Measurements from ENCODE around the gene WNT7B.

The WNT7B gene

DNA sequence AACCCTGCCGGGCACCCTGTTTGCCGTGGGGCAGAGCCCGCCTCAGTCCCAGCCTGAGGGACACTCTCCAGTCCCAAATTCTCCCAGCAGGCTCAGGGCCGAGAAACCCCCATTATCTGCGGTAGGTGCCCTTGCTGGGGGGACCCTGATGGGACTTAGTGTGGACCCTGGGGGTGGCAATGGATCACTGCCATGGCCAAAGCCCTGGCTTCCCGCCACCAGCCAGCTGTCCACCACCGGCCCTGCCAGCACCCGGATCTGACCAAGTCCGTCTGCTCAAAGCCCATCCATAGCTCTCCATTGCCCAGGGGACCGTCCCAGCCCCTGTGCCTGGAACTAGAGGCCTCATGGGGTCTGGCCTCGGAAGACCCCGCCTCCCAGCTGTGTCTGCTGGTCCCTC is 24.4 kb downstream of the WNT7B start:
- Histone ChIP-seq H3K36me3 (ENCODE audit: control insufficient read depth, insufficient read depth, low read length) (no peaks in the 10 kb centered on the region), H3K27ac (ENCODE audit: low read length) (no peak overlapping the region), H3K9me3 (ENCODE audit: control insufficient read depth, insufficient read depth, low read length) (no peaks in the 10 kb centered on the region), H3K4me1 (ENCODE audit: control insufficient read depth, insufficient read depth, low read length) (peaks cover 3% of the 10 kb centered on the region), H3K4me3 (ENCODE audit: low read length) (no peak overlapping the region), H3K27me3 (ENCODE audit: control insufficient read depth, insufficient read depth, low read length) (no peaks in the 10 kb centered on the region)
- no CpG with 5 or more reads among the region's 12 CpGs for WGBS (ENCODE audit: insufficient coverage, insufficient read length)
- no peak for DNase-seq (ENCODE audit: low read depth, low spot score)

DNA sequence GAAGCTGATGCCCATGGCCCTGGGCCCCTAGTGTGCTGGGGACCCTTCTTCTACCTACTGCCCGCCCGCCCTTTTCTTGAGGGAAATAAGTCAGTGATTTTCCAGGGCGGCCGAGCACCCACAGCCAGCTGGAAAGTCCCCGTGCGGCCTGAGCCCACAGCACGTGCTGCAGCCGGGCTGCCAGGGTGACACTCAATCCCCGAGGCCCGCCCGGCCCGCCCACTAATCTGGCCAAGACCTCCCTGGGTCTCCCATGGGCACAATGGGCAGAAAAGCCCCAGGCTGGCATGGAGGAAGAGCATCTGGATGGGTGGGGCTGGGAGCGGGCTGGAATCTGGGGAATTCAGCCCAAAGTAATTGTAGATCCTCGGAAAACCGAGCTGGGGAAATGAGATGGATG is 24.8 kb downstream of the WNT7B start:
- no peaks in the 10 kb centered on the region for H3K36me3 ChIP-seq (ENCODE audit: control insufficient read depth, insufficient read depth, low read length)
- no peak overlapping the region for H3K4me3 ChIP-seq (ENCODE audit: low read length)
- peaks cover 3% of the 10 kb centered on the region for H3K4me1 ChIP-seq (ENCODE audit: control insufficient read depth, insufficient read depth, low read length)
- no peaks in the 10 kb centered on the region for H3K9me3 ChIP-seq (ENCODE audit: control insufficient read depth, insufficient read depth, low read length)
- DNase-seq (ENCODE audit: low read depth, low spot score), result no peak
- H3K27me3 ChIP-seq (ENCODE audit: control insufficient read depth, insufficient read depth, low read length), result no peaks in the 10 kb centered on the region
- no peak overlapping the region for H3K27ac ChIP-seq (ENCODE audit: low read length)
- WGBS (ENCODE audit: insufficient coverage, insufficient read length), result no CpG with 5 or more reads among the region's 15 CpGs

DNA sequence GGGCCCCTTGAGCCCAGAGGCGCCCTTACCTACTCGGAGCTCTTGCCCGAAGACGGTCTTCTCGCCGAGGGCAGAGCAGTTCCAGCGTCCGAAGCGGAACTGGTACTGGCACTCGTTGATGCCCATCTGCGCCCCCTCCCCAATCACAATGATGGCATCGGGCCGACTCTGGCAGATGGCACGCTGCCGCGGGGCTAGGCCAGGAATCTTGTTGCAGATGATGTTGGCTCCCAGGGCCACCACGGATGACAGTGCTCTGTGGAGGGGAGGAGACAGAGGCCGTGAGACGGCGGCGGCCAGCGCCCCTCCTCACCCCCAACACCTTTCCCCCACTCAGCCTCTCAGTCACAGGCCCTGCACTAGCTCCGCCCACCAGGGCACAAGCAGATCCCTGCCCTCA is 27.1 kb downstream of the WNT7B start:
- Histone ChIP-seq H3K4me3 (ENCODE audit: low read length) (no peak overlapping the region), H3K9me3 (ENCODE audit: control insufficient read depth, insufficient read depth, low read length) (no peaks in the 10 kb centered on the region), H3K27me3 (ENCODE audit: control insufficient read depth, insufficient read depth, low read length) (no peaks in the 10 kb centered on the region), H3K36me3 (ENCODE audit: control insufficient read depth, insufficient read depth, low read length) (no peaks in the 10 kb centered on the region), H3K4me1 (ENCODE audit: control insufficient read depth, insufficient read depth, low read length) (peaks cover 3% of the 10 kb centered on the region), H3K27ac (ENCODE audit: low read length) (no peak overlapping the region)
- WGBS (ENCODE audit: insufficient coverage, insufficient read length), result no CpG with 5 or more reads among the region's 23 CpGs
- DNase-seq (ENCODE audit: low read depth, low spot score), result no peak

DNA sequence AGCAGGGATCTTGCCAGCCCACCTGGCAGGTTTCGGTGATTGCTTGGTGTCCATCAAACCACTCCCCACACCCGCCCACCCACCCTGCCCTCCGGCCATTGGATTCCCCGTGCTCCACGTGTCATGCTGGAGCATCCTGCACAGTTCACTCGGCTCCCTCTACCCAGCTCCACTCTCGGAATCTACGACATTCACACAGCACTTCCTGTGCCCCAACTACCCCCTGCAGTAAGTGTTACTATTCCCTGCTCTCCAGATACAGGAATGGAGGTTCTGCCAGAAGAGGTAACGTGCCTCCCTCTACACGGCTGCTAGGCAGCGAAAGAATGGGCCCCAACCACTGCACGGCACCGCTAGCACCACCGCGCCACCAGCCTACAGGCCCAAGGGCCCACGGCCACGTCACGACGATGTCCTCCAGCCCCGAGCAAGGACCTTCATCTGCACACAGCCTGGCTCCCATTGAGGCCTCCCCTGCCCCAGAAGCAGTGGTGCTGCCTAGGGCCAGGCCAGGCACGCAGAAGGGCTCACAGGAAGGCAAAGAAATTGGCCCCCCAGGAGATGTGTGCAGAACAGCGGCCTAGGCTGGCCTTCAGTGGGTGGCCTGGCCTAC is 27.6 kb downstream of the WNT7B start:
- Histone ChIP-seq H3K4me3 (ENCODE audit: low read length) (no peak overlapping the region), H3K27me3 (ENCODE audit: control insufficient read depth, insufficient read depth, low read length) (no peaks in the 10 kb centered on the region), H3K36me3 (ENCODE audit: control insufficient read depth, insufficient read depth, low read length) (no peaks in the 10 kb centered on the region), H3K9me3 (ENCODE audit: control insufficient read depth, insufficient read depth, low read length) (no peaks in the 10 kb centered on the region), H3K4me1 (ENCODE audit: control insufficient read depth, insufficient read depth, low read length) (peaks cover 3% of the 10 kb centered on the region), H3K27ac (ENCODE audit: low read length) (no peak overlapping the region)
- DNase-seq (ENCODE audit: low read depth, low spot score), result no peak
- WGBS (ENCODE audit: insufficient coverage, insufficient read length), result no CpG with 5 or more reads among the region's 22 CpGs

DNA sequence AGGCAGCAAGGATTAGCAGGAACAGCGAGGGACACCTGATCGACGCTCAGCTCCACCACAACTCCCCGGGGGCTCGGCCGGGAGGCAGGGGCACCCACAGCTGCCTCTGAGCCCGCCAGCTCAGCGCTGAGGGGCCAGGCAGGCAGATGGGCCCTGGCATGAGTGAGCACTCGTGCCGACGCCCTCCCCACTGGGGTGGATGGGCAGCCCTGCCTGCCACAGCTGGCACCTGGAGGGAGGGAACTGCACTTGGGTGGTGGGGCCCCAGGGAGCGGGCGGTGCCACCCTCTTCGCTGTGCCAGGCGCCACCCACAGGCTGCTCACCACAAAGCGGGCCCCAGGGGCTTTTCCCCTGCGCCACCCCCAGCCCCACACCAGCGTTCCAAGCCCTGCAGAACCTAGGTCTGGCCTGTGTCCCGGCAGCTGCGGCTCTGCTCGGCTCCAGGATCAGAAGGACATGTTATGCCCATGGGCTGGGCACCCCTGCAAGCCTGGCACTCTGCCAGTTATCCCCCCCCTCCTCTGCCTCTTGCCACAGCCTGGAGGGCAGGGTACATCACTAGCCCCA is 28.8 kb downstream of the WNT7B start:
- Histone ChIP-seq H3K27me3 (ENCODE audit: control insufficient read depth, insufficient read depth, low read length) (no peaks in the 10 kb centered on the region), H3K4me1 (ENCODE audit: control insufficient read depth, insufficient read depth, low read length) (peaks cover 3% of the 10 kb centered on the region), H3K4me3 (ENCODE audit: low read length) (no peak overlapping the region), H3K36me3 (ENCODE audit: control insufficient read depth, insufficient read depth, low read length) (no peaks in the 10 kb centered on the region), H3K9me3 (ENCODE audit: control insufficient read depth, insufficient read depth, low read length) (no peaks in the 10 kb centered on the region), H3K27ac (ENCODE audit: low read length) (no peak overlapping the region)
- WGBS (ENCODE audit: insufficient coverage, insufficient read length), result no CpG with 5 or more reads among the region's 21 CpGs
- DNase-seq (ENCODE audit: low read depth, low spot score), result no peak

DNA sequence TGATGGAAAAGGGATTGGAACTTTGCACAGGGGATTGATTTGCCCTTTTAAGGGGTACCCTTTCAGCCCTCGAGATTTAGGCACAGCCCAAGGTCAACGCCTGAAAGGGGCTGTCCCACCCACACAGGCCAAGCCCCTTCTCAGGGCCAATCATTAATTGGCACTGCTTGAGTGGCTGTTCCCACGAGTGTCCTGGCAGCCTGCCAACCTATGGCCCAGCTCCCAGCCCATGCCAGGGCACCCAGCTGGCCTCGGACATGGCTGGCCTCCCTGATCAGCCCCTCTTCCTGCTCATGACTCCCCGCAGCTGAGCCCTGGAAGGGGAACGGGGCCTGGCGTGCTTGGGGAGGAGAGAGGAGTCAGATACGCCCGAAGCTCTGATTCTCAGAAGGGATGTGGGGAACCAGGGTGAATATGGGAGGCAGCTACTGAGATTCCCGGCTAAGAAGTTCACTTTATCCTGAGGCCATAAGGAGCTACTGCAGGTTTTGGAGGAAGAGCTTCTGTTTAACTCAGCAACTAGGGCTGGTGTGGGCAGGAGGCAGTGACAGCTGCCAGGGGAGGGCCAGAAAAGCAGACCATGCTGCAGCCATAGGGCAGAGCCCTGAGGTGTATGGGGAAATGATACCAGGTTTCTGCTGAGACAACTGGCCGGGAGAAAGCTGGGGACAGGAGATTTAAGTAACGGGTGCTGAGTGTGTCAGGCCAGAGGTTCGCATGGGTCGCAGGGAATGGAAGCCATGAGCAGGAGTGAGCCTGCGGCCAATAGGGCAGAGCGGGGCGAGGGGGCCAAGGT is 30.0 kb downstream of the WNT7B start:
- no peak overlapping the region for H3K27ac ChIP-seq (ENCODE audit: low read length)
- H3K4me1 ChIP-seq (ENCODE audit: control insufficient read depth, insufficient read depth, low read length), result no peaks in the 10 kb centered on the region; the same call in 1 of the 2 replicates
- no CpG with 5 or more reads among the region's 17 CpGs for WGBS (ENCODE audit: insufficient coverage, insufficient read length)
- no peaks in the 10 kb centered on the region for H3K36me3 ChIP-seq (ENCODE audit: control insufficient read depth, insufficient read depth, low read length)
- no peak for DNase-seq (ENCODE audit: low read depth, low spot score)
- H3K4me3 ChIP-seq (ENCODE audit: low read length), result no peak overlapping the region
- no peaks in the 10 kb centered on the region for H3K9me3 ChIP-seq (ENCODE audit: control insufficient read depth, insufficient read depth, low read length)
- no peaks in the 10 kb centered on the region for H3K27me3 ChIP-seq (ENCODE audit: control insufficient read depth, insufficient read depth, low read length)

DNA sequence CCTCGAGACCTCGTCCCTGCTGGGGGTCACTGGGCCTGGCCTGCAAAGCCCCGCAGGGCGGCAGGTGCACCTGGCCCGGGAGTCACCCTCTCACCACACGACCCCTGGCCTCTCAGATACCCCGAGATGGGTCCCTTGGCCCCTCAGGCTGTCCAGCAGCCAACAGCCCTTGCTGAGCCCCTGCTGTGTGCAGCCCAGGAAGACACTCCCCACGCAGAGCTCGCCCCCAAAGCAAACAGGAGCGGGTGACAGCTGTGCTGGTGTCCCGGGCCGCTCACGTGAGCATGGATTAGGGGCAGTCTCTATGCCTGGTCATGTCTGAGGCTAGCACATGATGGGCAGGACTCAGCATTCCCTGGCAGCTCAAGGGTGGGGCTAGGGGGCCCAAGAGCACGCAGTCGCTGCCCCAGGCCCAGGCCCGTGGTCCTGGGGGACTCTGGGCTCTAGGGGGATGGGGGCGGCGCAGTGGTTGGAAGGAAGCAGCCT is 31.3 kb downstream of the WNT7B start:
- H3K27me3 ChIP-seq (ENCODE audit: control insufficient read depth, insufficient read depth, low read length), result no peaks in the 10 kb centered on the region
- no peak overlapping the region for H3K27ac ChIP-seq (ENCODE audit: low read length)
- H3K4me3 ChIP-seq (ENCODE audit: low read length), result no peak overlapping the region
- no CpG with 5 or more reads among the region's 18 CpGs for WGBS (ENCODE audit: insufficient coverage, insufficient read length)
- no peaks in the 10 kb centered on the region for H3K36me3 ChIP-seq (ENCODE audit: control insufficient read depth, insufficient read depth, low read length)
- no peak for DNase-seq (ENCODE audit: low read depth, low spot score)
- H3K4me1 ChIP-seq (ENCODE audit: control insufficient read depth, insufficient read depth, low read length), result no peaks in the 10 kb centered on the region; the same call in 1 of the 2 replicates
- H3K9me3 ChIP-seq (ENCODE audit: control insufficient read depth, insufficient read depth, low read length), result no peaks in the 10 kb centered on the region

DNA sequence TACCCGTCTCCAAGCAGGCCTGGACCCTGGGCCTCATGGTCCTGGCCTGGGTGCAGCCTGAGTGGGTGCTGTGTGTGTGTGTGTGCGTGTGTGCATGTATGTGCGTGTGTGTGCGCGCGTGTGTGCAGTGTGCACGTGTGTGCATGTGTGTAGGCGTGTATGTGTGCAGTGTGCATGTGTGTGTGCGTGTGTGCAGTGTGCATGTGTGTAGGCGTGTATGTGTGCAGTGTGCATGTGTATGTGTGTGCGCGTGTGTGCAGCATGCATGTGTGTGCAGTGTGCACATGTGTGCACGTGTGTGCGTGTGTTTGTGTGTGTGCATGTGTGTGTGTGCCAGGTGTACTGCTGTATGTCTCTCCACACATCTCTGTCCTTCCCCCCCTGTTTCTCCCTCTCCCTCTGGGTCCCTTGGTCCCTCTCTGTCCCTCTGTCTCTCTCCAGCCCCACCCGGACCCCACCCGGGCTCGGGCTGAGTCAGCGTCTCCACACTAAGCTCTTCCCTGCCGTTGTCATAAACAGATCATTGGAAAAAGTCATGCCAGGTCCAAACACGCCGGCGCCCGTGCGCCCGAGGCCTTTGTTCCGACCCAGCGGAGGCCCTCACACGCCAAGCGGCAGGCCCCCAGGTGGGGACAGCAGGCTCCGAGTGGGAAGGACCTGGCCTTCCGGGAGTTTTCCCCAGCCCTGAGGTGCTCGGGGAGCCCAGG is 34.0 kb downstream of the WNT7B start:
- no CpG with 5 or more reads among the region's 32 CpGs for WGBS (ENCODE audit: insufficient coverage, insufficient read length)

DNA sequence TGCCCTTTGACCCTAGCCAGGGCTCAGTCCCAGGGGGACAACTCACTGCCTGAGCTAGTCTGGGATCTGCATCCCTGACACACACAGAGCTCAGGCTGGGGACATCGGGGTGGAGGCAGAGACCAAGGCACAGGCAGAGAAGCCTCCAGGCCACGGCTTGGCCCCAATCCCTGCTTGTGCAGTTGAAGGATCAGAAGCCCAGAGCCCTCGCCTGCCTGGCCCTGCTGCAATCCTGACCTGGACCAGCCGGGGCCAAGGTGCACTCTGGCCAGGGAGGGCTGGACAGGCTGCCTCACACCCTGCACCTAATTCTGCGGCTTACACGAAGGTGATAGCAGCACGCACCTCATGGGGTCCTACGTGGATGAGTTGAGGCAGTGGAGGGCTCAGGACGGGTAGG is 34.6 kb downstream of the WNT7B start:
- Histone ChIP-seq H3K27ac (ENCODE audit: low read length) (no peak overlapping the region), H3K27me3 (ENCODE audit: control insufficient read depth, insufficient read depth, low read length) (no peaks in the 10 kb centered on the region), H3K9me3 (ENCODE audit: control insufficient read depth, insufficient read depth, low read length) (no peaks in the 10 kb centered on the region), H3K4me3 (ENCODE audit: low read length) (no peak overlapping the region), H3K4me1 (ENCODE audit: control insufficient read depth, insufficient read depth, low read length) (no peaks in the 10 kb centered on the region), H3K36me3 (ENCODE audit: control insufficient read depth, insufficient read depth, low read length) (no peaks in the 10 kb centered on the region)
- no CpG with 5 or more reads among the region's 9 CpGs for WGBS (ENCODE audit: insufficient coverage, insufficient read length)
- DNase-seq (ENCODE audit: low read depth, low spot score), result no peak

More for the DNA sequence above, 34.0 kb downstream of the WNT7B start:
- H3K27me3 ChIP-seq (ENCODE audit: control insufficient read depth, insufficient read depth, low read length), result no peaks in the 10 kb centered on the region
- no peak overlapping the region for H3K4me3 ChIP-seq (ENCODE audit: low read length)
- no peaks in the 10 kb centered on the region for H3K4me1 ChIP-seq (ENCODE audit: control insufficient read depth, insufficient read depth, low read length)
- H3K36me3 ChIP-seq (ENCODE audit: control insufficient read depth, insufficient read depth, low read length), result no peaks in the 10 kb centered on the region
- no peak for DNase-seq (ENCODE audit: low read depth, low spot score)
- H3K9me3 ChIP-seq (ENCODE audit: control insufficient read depth, insufficient read depth, low read length), result no peaks in the 10 kb centered on the region
- H3K27ac ChIP-seq (ENCODE audit: low read length), result no peak overlapping the region

DNA sequence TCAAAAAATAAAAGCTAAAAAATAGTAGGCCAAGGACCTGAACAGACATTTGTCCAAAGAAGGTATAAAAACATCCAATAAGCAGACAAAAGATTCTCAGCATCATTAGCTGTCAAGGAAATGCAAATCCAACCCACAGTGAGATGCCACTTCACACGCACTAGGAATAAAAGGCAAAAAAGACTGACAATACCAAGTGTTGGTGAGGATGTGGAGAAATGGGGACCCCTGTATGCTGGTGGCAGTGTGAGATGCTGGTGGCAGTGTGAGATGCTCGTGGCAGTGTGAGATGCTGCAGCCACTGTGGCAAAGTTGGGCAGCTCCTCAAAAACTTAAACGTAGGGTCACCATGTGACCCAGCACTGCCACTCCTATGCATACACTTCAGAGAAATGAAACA is 38.0 kb downstream of the WNT7B start:
- H3K27ac ChIP-seq (ENCODE audit: low read length), result no peak overlapping the region
- no peak for DNase-seq (ENCODE audit: low read depth, low spot score)
- no peaks in the 10 kb centered on the region for H3K9me3 ChIP-seq (ENCODE audit: control insufficient read depth, insufficient read depth, low read length)
- H3K36me3 ChIP-seq (ENCODE audit: control insufficient read depth, insufficient read depth, low read length), result no peaks in the 10 kb centered on the region; the same call in 1 of the 2 replicates
- no CpG with 5 or more reads among the region's 3 CpGs for WGBS (ENCODE audit: insufficient coverage, insufficient read length)
- H3K4me1 ChIP-seq (ENCODE audit: control insufficient read depth, insufficient read depth, low read length), result no peaks in the 10 kb centered on the region
- no peak overlapping the region for H3K4me3 ChIP-seq (ENCODE audit: low read length)
- no peaks in the 10 kb centered on the region for H3K27me3 ChIP-seq (ENCODE audit: control insufficient read depth, insufficient read depth, low read length)
